Measurements from ENCODE around the gene PRKG1.

DNA sequence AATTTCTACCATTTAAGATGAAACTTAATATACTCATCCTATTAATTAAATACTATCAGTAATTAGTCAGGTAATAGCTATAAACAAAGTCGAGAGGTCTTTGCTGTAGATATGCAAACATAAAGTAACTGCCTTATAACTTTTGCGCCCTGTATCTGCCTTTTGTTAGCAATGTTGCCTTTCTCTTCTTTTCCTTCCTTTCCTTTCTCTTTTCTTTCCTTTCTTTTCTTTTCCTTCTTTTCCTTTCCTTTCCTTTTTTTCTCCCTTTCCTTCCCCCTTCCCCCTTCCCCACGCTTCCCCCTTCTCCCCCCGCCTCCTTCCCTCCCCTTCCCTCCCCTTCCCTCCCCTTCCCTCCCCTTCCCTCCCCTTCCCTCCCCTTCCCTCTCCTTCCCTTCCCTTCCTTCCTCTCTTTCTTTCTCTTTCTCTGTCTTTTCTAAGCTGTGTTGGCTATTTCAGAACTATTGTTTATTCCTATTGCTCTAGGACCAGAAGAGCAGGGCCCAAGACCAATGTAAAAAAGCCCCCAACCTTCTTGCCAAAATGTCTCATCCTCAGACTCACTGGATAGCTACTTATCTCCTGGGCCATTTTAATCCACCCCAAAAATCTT is 1174.5 kb downstream of the PRKG1 start:
- TF ChIP-seq, protein P1, sequence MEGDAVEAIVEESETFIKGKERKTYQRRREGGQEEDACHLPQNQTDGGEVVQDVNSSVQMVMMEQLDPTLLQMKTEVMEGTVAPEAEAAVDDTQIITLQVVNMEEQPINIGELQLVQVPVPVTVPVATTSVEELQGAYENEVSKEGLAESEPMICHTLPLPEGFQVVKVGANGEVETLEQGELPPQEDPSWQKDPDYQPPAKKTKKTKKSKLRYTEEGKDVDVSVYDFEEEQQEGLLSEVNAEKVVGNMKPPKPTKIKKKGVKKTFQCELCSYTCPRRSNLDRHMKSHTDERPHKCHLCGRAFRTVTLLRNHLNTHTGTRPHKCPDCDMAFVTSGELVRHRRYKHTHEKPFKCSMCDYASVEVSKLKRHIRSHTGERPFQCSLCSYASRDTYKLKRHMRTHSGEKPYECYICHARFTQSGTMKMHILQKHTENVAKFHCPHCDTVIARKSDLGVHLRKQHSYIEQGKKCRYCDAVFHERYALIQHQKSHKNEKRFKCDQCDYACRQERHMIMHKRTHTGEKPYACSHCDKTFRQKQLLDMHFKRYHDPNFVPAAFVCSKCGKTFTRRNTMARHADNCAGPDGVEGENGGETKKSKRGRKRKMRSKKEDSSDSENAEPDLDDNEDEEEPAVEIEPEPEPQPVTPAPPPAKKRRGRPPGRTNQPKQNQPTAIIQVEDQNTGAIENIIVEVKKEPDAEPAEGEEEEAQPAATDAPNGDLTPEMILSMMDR (IDR thresholded peaks at IDR 0.05): no peak
- no peak for TF ChIP-seq POLR2AphosphoS5 (IDR thresholded peaks at IDR 0.05; ENCODE audit: insufficient read depth in 1 of 2, low read depth in 1 of 2)
- TF ChIP-seq POLR2A (IDR thresholded peaks at IDR 0.05): no peak
